Mesodermal cell (in vitro differentiated cells): Measurements from ENCODE around the gene PRR16.

Experiments used
- H3K27ac ChIP-seq: 2 replicates; pipeline ENCODE4 v1.7.0; 2013; ENCODE audit warnings: mild to moderate bottlenecking, low read depth, low read length, moderate library complexity; ENCODE audit not compliant: severe bottlenecking
- H3K36me3 ChIP-seq: 2 replicates; pipeline ENCODE4 v1.7.1; 2013; ENCODE audit warnings: mild to moderate bottlenecking, low read length, moderate library complexity; ENCODE audit not compliant: control insufficient read depth, insufficient read depth
- H3K4me1 ChIP-seq: one replicate; pipeline ENCODE4 v1.7.1; 2013; ENCODE audit warnings: mild to moderate bottlenecking, low read length; ENCODE audit not compliant: insufficient read depth, control insufficient read depth, poor library complexity, severe bottlenecking
- H3K4me3 ChIP-seq: 2 replicates; pipeline ENCODE4 v1.7.0; 2013; ENCODE audit warnings: low read length, control low read depth, mild to moderate bottlenecking; ENCODE audit not compliant: insufficient read depth, poor library complexity, severe bottlenecking; ENCODE audit errors: extremely low read depth
- H3K9me3 ChIP-seq: 2 replicates; pipeline ENCODE4 v1.7.1; 2013; ENCODE audit warnings: mild to moderate bottlenecking, low read length, moderate library complexity; ENCODE audit not compliant: control insufficient read depth
- WGBS, 2 experiments: methylation state at CpG; one replicate each; pipeline ENCODE4 v1.1.5; 2013; ENCODE audit warnings: missing lambda C conversion rate in 2 of 2; ENCODE audit not compliant: insufficient coverage in 2 of 2; 5-methylcytosine and 5-hydroxymethylcytosine counted together

PRR16 gene

GRCh38 chr5:120516805-120517204, 52.7 kb downstream of the PRR16 start:
- no peak overlapping the region for H3K4me3 ChIP-seq
- no peak overlapping the region for H3K27ac ChIP-seq
- H3K4me1 ChIP-seq = peaks cover 7% of the 10 kb centered on the region
- no peaks in the 10 kb centered on the region for H3K9me3 ChIP-seq
- H3K36me3 ChIP-seq = no peaks in the 10 kb centered on the region
- WGBS, 2 experiments = 100% methylated on average over 1 to 2 of the region's 2 CpGs

GRCh38 chr5:120517607-120518252, 53.6 kb downstream of the PRR16 start:
- Histone ChIP-seq H3K4me1 (no peaks in the 10 kb centered on the region), H3K4me3 (no peak overlapping the region), H3K9me3 (no peaks in the 10 kb centered on the region), H3K36me3 (no peaks in the 10 kb centered on the region), H3K27ac (no peak overlapping the region)
- WGBS, 2 experiments = no CpG with 5 or more reads among the region's 5 CpGs

GRCh38 chr5:120518581-120518980, 54.5 kb downstream of the PRR16 start:
- H3K4me3 ChIP-seq = no peak overlapping the region
- H3K36me3 ChIP-seq = no peaks in the 10 kb centered on the region
- no peaks in the 10 kb centered on the region for H3K9me3 ChIP-seq
- H3K4me1 ChIP-seq = no peaks in the 10 kb centered on the region
- WGBS, 2 experiments = no CpG with 5 or more reads among the region's 1 CpG
- no peak overlapping the region for H3K27ac ChIP-seq

GRCh38 chr5:120527251-120527650, 63.2 kb downstream of the PRR16 start:
- no peak overlapping the region for H3K4me3 ChIP-seq
- H3K36me3 ChIP-seq = no peaks in the 10 kb centered on the region
- no peaks in the 10 kb centered on the region for H3K4me1 ChIP-seq
- no peak overlapping the region for H3K27ac ChIP-seq
- H3K9me3 ChIP-seq = no peaks in the 10 kb centered on the region
- 80 to 100% methylated on average over 1 of the region's 3 CpGs for WGBS, 2 experiments

- Histone ChIP-seq H3K36me3 (no peaks in the 10 kb centered on the region), H3K4me1 (no peaks in the 10 kb centered on the region), H3K9me3 (no peaks in the 10 kb centered on the region), H3K4me3 (no peak overlapping the region), H3K27ac (no peak overlapping the region)
- WGBS, 2 experiments = 100% methylated on average over 2 of the region's 2 CpGs; no CpG with 5 or more reads in 1 of the 2 experiments
These were observed 64.5 kb downstream of the PRR16 start for GRCh38 chr5:120528609-120529008.

GRCh38 chr5:120529386-120529785, 65.3 kb downstream of the PRR16 start:
- 100% methylated on average over 1 of the region's 2 CpGs; no CpG with 5 or more reads in 1 of the 2 experiments for WGBS, 2 experiments
- Histone ChIP-seq H3K4me1 (no peaks in the 10 kb centered on the region), H3K9me3 (no peaks in the 10 kb centered on the region), H3K36me3 (no peaks in the 10 kb centered on the region), H3K27ac (no peak overlapping the region), H3K4me3 (no peak overlapping the region)

- Histone ChIP-seq H3K27ac (no peak overlapping the region), H3K9me3 (no peaks in the 10 kb centered on the region), H3K4me1 (no peaks in the 10 kb centered on the region), H3K36me3 (no peaks in the 10 kb centered on the region), H3K4me3 (no peak overlapping the region)
- 25% methylated on average over 1 of the region's 3 CpGs; no CpG with 5 or more reads in 1 of the 2 experiments for WGBS, 2 experiments
These were observed 67.1 kb downstream of the PRR16 start for GRCh38 chr5:120531215-120531614.

GRCh38 chr5:120532835-120533234, 68.7 kb downstream of the PRR16 start:
- Histone ChIP-seq H3K27ac (no peak overlapping the region), H3K4me1 (no peaks in the 10 kb centered on the region), H3K36me3 (no peaks in the 10 kb centered on the region), H3K4me3 (no peak overlapping the region), H3K9me3 (no peaks in the 10 kb centered on the region)
- 20% methylated on average over 1 to 3 of the region's 5 CpGs for WGBS, 2 experiments

GRCh38 chr5:120533581-120533980, 69.5 kb downstream of the PRR16 start:
- no peak overlapping the region for H3K4me3 ChIP-seq
- no peaks in the 10 kb centered on the region for H3K36me3 ChIP-seq
- WGBS, 2 experiments = 84 to 86% methylated on average over 1 to 2 of the region's 3 CpGs
- H3K9me3 ChIP-seq = no peaks in the 10 kb centered on the region
- no peaks in the 10 kb centered on the region for H3K4me1 ChIP-seq
- H3K27ac ChIP-seq = no peak overlapping the region

- H3K9me3 ChIP-seq = no peaks in the 10 kb centered on the region
- H3K4me3 ChIP-seq = no peak overlapping the region
- no peaks in the 10 kb centered on the region for H3K36me3 ChIP-seq
- no CpG with 5 or more reads among the region's 1 CpG for WGBS, 2 experiments
- no peak overlapping the region for H3K27ac ChIP-seq
- H3K4me1 ChIP-seq = no peaks in the 10 kb centered on the region
These were observed 71.8 kb downstream of the PRR16 start for GRCh38 chr5:120535900-120536299.

GRCh38 chr5:120538149-120538548, 74.0 kb downstream of the PRR16 start:
- no peak overlapping the region for H3K4me3 ChIP-seq
- no peaks in the 10 kb centered on the region for H3K36me3 ChIP-seq
- no peaks in the 10 kb centered on the region for H3K4me1 ChIP-seq
- no peak overlapping the region for H3K27ac ChIP-seq
- WGBS, 2 experiments = no CpG with 5 or more reads among the region's 2 CpGs
- H3K9me3 ChIP-seq = no peaks in the 10 kb centered on the region
